ENCODE results near the gene SHROOM2.

DNA sequence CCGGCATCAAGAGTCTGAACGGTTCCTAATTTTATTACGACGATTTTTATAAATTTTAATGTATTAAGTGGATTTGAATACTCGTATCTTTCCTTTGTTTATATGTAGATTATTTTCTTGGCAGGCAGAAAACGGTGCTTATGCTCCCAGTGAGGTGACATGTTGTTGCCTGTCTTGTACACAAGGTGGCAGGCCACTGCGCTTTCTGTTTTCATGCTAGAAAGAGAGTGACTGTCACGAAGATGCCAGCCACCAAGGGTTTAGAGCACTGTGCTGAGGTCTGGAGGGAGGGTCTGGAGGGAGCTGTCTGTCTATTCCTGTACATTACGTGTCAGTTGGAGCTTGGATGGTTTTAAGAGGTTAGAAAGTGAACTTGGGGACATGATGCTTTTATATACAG is 87.7 kb downstream of the SHROOM2 start:
- TF ChIP-seq, protein P1, sequence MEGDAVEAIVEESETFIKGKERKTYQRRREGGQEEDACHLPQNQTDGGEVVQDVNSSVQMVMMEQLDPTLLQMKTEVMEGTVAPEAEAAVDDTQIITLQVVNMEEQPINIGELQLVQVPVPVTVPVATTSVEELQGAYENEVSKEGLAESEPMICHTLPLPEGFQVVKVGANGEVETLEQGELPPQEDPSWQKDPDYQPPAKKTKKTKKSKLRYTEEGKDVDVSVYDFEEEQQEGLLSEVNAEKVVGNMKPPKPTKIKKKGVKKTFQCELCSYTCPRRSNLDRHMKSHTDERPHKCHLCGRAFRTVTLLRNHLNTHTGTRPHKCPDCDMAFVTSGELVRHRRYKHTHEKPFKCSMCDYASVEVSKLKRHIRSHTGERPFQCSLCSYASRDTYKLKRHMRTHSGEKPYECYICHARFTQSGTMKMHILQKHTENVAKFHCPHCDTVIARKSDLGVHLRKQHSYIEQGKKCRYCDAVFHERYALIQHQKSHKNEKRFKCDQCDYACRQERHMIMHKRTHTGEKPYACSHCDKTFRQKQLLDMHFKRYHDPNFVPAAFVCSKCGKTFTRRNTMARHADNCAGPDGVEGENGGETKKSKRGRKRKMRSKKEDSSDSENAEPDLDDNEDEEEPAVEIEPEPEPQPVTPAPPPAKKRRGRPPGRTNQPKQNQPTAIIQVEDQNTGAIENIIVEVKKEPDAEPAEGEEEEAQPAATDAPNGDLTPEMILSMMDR (IDR thresholded peaks at IDR 0.05), result peak in 1 of 4 experiments; percentile 22
- no peak for TF ChIP-seq POLR2AphosphoS5 (IDR thresholded peaks at IDR 0.05)
- no peak for TF ChIP-seq POLR2A (IDR thresholded peaks at IDR 0.05)
- TF ChIP-seq EP300 (IDR thresholded peaks at IDR 0.05), result no peak
